Renal pelvis (tissue), 4 donors: ENCODE data around the gene HOXA6. TPM values are rescaled to one million over a fixed set of nuclear protein-coding genes. Genes with fewer than 3 reads are reported as not detected.

Experiments used
- DNase-seq: peaks from one replicate; pipeline ENCODE4 v3.0.0-alpha.2; 2013
- polyA plus RNA-seq, 3 donors: library from polyadenylated mRNA; unstranded; fragments of 120-200 nt; gene quantifications; one replicate each; pipeline ENCODE4 v1.2.1, GENCODE V29; 2013; ENCODE audit not compliant: insufficient read length in 3 of 3

The HOXA6 gene
- polyA plus RNA-seq, 3 donors, result 33.3 to 45.1 (median 34.8) TPM

DNA sequence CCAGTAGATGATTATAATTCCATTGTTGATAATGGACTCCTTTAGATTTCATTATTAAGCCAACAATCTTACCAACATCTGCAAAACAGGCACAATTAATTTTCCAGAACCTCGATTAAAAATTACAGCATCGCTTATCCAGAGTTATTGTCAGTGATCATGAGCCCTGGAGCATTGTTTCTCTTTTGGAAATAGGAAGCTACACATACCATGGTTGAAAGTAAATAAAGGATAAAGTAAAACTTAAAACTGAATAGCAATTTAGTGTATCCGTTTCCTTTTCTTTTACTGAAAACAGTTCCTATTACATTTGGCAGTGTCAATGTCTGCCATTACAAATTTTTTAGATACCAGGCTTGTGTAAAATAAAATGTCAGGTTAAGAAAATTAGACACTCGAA is 35.2 kb downstream of the HOXA6 start:
- no peak for DNase-seq

DNA sequence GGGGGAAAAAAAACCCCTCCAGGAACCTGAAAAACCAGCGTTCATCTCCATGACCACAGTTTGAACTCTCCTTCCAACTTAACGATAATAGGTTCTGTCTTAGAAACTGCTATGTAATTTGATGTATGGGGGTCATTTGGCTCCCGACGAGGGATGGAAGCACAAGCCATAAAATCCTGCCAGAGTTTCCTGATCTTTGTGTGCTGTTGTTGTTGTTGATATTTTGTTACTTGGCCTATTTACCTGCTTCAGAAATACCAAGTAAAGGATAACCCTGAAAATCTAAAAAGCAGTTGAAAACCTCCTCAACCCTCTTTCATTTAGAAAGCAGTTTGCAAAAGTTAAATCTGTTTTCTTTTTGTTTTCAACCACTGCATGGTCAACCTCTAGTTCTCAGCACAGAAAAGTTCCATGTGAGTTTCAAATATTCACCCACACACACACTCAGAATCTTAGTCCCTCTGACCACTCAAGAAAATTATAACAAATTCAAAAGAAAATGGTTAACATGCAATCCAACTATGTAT is 35.8 kb downstream of the HOXA6 start:
- DNase-seq, result no peak

- no peak for DNase-seq
Measured at GRCh38 chr7:27111042-27111750, 36.4 kb downstream of the HOXA6 start.

DNA sequence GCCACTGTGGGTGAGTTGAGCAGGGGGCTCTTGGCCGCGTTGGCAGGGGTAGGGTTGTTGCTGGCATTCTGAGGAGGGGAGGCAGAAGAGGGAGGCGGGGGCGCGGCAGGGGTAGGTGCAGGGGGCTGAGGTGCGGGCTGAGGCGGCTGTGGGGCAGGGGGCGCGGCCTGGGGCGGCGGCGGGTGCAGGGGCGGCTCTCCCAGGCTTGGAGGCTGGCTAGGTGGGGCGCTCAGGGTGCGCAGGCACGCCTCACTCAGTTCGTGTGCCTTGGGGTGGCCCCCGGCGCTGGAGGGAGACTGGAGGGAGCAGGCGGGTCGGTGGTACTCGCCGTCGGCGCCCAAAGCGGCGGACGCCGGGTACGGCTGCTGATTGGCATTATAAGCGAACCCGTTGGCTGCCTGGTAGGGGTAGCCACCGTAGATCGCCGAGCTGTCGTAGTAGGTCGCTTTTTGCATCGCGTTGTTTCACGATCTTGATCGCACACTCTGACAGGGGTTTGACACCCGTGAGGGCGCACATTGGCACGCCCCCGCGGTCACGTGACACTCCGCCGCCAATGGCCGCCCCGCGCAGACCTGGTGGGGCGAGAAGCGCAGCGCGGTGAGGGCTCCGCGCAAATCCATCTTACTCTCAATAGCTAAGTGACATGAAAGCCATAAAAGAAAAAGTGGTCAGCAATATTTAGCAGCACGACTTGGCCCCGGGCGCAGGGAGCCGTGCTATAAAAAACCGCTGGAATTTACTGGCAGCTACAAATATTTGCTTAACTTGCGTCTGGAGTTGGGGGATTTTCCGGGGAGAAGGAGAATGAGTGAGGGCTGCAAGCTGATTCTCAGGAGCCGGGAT is 37.2 kb downstream of the HOXA6 start:
- peak; percentile 89 for DNase-seq

DNA sequence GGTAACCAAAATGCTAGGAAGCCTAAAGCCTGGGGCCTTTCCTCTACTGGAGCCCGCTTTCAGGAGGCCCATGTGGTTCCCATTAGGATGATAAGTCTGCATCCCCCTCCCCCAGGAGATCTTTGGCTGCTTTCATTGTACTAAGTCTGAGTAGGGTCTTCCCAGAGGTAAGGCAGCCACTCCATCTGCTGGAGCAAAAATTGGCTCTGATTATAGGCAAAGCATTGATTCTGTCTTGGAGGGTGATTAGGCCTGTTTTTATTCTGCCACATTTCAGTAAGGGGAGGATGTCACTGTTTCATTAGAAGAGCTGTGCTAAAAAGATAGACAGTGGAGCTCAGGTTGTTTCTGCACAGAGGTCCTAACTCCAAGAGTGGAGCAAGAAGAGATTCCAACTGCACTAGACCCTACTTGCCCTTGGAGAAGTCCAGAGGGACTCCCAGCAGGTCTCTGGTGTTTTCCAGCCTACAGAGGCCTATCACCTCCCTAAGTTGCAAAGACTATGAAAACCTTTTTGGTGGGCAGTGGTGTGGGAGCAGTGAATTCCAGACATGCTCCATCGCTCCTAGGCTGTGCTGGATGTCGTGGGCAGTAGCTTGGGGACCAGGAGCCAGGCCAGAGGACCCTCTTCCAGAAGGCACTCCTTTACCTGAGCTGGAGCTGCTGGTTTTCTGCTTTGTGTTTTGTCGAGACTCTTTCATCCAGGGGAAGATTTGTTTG is 37.9 kb downstream of the HOXA6 start:
- DNase-seq, result no peak

DNA sequence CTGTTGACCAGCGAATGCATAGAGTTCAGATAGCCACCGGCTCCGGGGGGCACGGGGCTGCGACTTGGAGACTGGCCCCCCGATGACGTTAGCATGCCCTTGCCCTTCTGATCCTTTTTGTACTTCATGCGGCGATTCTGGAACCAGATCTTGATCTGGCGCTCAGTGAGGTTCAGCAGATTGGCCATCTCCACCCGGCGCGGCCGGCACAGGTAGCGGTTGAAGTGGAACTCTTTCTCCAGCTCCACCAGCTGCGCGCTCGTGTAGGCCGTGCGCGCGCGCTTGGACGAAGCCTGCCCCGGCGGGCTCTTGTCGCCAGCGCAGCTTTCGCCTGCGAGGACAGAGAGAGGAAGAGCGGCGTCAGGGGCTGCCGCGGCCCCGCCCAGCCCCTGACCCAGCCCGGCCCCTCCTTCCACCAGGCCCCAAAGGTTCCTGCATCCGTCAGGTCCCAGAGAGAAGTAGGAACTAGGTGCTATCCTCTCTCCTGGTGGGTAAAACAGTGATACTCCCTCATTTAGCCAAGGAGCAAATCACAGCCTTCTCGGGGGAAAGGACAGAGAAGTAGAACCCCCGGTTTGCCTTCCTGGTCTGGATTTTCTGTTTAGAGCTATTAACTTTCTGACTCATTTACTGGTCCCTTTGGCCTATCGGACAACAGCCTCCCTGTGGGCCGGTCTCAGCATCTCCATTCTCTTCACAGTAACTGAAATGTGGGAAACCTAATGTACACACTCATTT is 39.0 kb downstream of the HOXA6 start:
- no peak for DNase-seq

- no peak for DNase-seq
Measured at GRCh38 chr7:27107391-27108381, 39.9 kb downstream of the HOXA6 start.

GRCh38 chr7:27106901-27107240 is 40.7 kb downstream of the HOXA6 start:
- no peak for DNase-seq

DNA sequence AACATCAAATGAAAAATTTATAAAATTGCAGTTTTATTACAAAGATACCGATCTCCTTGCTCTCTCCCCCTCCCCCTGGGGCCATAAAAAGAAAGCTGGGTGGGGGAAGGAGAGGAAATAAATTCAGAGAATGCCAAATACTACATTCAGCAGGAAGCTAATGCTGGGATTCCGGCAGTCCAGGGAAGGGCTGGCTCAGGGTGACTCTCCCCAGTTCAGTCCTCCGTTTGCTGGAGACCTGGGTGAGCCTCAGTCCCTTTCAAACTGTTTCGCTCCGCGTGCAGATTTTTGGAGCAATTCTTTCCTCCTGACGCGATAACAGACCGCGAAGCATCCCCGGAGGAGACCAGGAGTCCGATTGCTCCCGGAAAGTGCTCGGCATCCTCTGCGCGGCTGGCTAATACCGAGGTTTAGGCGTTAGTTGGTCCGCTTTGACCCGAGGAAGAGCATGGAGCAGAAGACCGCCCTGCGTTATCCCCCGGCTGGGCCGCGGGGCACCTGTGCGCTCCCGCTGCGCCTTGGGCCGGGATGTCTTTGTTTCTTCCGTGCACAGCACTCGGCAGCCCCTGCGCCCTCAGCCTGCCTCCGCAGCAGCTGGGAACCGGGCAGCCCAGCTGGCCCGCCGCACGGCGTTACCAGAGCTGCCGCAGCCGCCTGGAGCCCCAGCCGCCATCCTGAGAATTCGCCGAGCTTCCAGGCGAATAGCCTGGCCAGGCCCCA is 41.2 kb downstream of the HOXA6 start:
- no peak for DNase-seq

DNA sequence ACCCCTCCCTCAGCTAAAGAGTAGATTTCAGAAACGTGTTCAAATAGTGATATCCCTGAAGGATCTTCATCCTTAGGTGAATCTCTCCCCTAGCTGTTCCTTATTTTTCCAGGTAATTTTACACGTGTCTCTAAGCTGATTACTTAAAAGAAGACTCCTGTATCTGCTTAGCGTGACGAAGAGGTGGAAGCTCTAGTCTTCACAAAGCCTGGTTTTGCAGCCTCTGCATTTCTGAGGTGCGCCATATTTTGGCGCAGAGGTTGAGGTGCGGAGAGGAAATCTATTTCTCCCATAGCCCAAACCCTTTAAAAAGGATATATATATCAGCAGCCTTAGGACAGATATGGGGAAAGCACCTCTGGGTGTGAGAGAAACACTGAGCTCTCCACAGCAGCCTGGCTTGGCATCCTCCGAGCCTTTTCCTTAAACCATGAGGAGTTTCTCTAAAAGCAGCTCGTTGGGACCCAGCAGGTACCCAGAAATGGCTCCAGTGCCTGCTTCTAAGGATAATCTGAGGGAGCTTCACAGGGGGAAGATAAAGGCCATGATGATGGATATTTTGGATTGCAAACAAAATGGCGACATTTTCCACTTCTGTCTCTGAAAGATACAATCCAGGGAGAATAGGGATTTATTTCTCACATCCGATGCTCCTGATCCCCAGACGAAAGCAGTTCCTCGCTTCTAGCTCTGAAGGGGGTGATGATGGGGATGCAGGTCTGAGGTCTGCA is 42.1 kb downstream of the HOXA6 start:
- no peak for DNase-seq

DNA sequence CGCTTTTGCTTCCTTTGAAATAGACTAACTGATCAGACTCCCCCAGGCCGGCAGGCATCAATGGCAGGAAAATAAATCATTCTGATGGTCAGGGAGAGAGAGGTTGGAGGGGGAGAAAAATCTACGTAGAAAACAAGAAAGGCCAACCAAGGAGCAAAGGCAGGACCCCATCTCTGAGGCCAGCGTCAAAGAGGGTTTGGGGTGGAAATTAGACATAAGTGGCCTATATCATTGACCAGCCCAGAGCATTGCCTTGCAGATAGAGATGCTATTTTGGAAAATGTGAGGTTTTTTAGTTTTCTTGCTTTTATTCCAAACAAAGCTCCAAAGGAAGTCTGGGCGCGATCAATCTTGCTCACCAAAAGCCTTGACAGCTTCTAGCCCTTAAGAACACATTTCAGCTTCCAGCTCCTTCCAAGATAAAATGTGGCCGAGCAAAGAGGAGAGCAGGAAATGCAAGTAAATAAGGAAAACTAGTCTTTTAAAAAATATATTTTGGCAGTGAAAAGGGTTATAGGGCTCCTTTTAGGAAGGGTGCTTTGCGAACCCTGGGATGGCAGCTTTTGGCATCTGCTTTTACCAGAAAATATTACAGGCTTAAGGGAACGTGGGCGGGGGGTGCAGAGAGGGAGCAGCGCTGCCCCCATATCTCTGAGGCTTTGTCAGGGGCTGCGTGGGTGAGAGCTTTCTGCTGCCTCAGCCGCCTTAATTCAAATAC is 43.1 kb downstream of the HOXA6 start:
- DNase-seq, result peak; percentile 86

DNA sequence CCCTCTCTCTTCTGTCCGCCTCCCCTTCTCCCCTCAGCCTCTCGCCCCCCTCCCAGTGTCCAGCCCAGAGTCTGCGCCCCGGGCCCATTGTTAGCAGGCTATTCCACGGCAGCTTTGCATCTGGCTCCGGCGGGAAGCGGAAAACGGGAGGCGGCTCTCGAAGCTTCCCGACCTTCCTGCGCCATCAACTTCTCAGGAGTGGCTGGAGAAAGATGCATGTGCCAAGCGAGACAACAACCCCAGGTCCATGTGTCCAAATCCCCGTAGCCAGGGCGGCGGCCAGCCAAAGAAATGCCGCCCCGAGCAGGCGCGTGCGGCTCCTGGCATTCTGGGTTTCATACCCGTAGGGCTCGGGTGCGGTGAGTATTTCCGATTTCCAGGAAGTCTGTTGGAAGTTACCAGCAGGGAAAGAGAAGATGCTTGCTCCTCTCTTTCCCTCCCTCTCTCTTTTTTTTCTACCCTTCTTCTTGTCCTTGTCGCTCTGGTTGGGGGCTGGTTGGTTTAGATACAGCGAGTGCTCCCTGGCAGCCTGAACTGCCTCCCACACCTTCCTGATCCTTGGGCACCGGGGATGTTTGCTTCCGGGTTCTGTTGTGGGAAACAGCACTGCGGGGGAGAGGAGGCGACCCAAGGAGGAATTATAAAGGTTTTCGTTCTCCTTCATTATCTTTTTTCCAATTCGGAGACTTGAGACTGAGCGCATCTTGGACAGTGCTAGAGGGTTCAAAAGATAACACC is 43.9 kb downstream of the HOXA6 start:
- peak; percentile 48 for DNase-seq

DNA sequence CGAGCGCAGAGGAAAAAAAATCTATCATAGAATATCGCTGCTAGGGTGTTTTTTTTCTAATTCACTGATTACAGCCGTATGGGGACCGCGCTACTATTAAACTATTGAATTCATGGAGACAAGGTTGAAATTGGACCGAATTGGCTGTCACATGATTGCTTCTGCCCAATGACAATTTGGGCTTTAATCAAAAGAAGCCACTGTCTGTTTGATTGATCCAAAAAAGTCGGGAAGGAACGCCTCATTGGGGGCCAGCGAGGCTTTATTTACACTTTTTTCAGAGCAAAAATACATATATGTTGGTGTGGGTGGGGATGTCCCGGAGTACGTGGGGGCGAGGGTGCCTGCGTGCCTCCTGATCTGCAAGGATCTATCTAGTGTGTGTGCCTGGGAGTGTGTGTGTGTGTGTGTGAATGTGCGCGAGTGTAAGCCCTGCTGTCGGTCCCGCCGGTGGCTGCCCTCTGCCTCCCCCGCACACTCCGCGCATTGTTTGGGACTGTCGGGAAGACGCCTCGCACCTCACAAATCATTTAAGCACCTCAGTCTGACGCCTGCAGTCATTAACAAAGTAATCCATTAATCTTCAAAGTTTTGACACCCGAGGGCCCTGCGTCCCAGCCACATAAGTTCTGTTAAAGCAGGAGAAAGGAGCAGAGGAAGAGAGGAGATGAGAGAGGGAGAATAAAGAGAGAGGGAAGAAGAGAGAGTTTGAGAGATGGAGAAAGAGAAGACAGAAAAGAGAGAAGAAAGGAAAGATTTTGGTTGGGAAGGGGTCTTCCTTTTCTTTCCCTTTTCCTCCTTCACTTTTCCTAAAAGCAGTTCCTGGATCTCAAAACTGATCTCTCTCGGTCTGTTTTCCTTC is 44.8 kb downstream of the HOXA6 start, which contains the start of gene HOXA2:
HOXA2 (minus strand) TSS at position 103 of the 862 bp plus-strand sequence. CDS start 183 bp downstream, outside the sequence.
- peak; percentile 79 for DNase-seq

DNA sequence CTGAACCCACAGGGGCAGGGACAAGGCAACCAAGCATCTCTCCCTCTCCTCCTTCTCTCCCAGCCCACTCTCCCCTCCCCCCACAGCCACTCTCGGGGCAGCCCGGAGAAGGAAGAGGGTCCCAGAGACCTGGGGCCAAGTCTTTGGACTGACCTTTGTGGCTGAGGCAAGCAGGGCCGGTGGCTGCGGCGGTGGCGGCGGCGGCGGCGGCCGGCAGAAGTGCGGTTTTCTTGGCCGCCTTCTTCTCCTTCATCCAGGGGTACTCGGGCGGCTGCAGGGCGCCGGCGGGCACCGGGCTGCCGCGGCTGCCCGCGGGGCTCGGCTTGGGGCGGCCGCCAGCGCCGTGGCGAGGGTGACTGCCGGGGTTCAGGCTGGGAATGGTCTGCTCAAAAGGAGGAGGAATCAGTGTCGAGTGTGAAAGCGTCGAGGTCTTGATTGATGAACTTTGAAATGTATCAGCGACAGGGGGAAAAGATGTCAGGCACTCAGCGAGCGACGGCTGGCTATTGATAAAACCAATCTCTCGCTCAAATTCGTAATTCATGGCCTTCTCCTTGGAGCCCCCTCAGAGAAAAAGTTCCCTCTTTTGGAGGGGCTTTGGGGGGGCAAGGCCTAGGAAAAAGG is 45.5 kb downstream of the HOXA6 start:
- DNase-seq, result no peak

DNA sequence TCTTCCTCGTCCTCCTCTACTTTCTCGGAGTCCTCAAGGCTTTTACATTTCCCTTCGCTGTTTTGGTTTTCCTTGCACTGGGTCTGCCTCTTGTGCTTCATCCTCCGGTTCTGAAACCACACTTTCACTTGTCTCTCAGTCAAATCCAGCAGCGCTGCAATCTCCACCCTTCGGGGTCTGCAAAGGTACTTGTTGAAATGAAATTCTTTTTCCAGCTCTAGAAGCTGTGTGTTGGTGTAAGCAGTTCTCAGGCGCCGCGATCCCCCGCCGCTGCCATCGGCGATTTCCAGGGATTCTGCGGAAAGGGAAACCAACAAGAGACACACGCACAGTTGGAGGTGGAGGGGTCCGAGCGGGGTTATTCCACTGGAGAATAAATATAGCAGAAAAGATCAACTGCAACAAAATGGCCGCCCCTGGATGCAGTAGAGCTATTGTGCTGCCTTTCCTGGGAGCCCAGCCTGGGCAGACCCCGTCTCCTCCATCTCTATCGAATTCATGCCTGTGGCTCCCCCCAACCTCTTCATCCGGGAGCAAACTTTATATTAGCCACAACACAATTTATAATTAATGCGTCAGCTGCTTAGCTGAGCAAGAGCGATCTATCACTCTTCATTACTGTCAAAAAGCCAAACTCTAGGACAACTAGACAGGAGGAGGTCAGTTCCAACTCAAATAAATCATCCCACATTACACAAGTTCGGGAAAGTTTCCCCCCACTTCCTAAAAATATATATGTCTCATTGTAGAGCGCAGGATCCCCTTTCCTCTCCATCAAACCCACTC is 46.2 kb downstream of the HOXA6 start:
- DNase-seq, result peak; percentile 85
